Neural cell (in vitro differentiated cells): ENCODE measurements around the gene CERS2. TPM values are rescaled to one million over a fixed set of nuclear protein-coding genes. Genes with fewer than 3 reads are reported as not detected.

Experiments
- H2AFZ ChIP-seq: fragments of 200-600, 300-800 bp; sonication (generic), shearing (Covaris generic); 2 replicates; pipeline ENCODE4 v1.6.0; 2014; ENCODE audit warnings: low read depth, mild to moderate bottlenecking, antibody characterized with exemption, low read length, moderate library complexity
- H3F3A ChIP-seq: fragments of 200-600 bp; shearing (Covaris generic); 2 replicates; pipeline ENCODE4 v1.6.1; 2016; ENCODE audit warnings: mild to moderate bottlenecking, moderate library complexity, mixed read lengths, antibody characterized with exemption, low read length; ENCODE audit not compliant: insufficient read depth, poor library complexity, severe bottlenecking
- H3K27ac ChIP-seq: fragments of 200-600, 300-800 bp; sonication (generic), shearing (Covaris generic); 2 replicates; pipeline ENCODE4 v1.5.1; 2014; ENCODE audit warnings: mild to moderate bottlenecking, low read length, moderate library complexity
- H3K27me3 ChIP-seq: fragments of 300-800, 200-600 bp; sonication (generic), shearing (Covaris generic); 2 replicates; pipeline ENCODE4 v1.6.0; 2014; ENCODE audit warnings: mild to moderate bottlenecking, low read depth, low read length, moderate library complexity; ENCODE audit not compliant: insufficient read depth
- H3K36me3 ChIP-seq: fragments of 300-800, 200-600 bp; sonication (generic), shearing (Covaris generic); 2 replicates; pipeline ENCODE4 v1.5.1; 2014; ENCODE audit warnings: mild to moderate bottlenecking, antibody characterized with exemption, low read length, moderate library complexity; ENCODE audit not compliant: insufficient read depth
- H3K4me2 ChIP-seq: fragments of 300-800, 200-600 bp; sonication (generic), shearing (Covaris generic); 2 replicates; pipeline ENCODE4 v1.6.0; 2014; ENCODE audit warnings: mild to moderate bottlenecking, low read length
- H3K4me3 ChIP-seq: fragments of 300-800, 200-600 bp; sonication (generic), shearing (Covaris generic); 2 replicates; pipeline ENCODE4 v1.5.1; 2014; ENCODE audit warnings: mild to moderate bottlenecking, low read length, moderate library complexity
- H3K79me2 ChIP-seq: fragments of 200-600 bp; shearing (Covaris generic); replicated peaks from 2 replicates; pipeline ENCODE4 v1.6.0; 2014; ENCODE audit warnings: mild to moderate bottlenecking, low read length, moderate library complexity; ENCODE audit not compliant: insufficient read depth
- H3K9ac ChIP-seq: fragments of 300-800, 200-600 bp; sonication (generic), shearing (Covaris generic); 2 replicates; pipeline ENCODE4 v1.6.1; 2016; ENCODE audit warnings: mild to moderate bottlenecking, low read length, mixed read lengths
- H3K9me2 ChIP-seq: fragments of 200-600 bp; shearing (Covaris generic); 2 replicates; pipeline ENCODE4 v1.6.1; 2016; ENCODE audit warnings: mild to moderate bottlenecking, low read length, mixed read lengths; ENCODE audit not compliant: insufficient read depth
- H3K9me3 ChIP-seq: fragments of 200-600, 300-800 bp; sonication (generic), shearing (Covaris generic); 2 replicates; pipeline ENCODE4 v1.6.1; 2016; ENCODE audit warnings: mild to moderate bottlenecking, mixed run types, low read length, moderate library complexity, mixed read lengths
- H4K20me1 ChIP-seq: fragments of 200-600 bp; shearing (Covaris generic); 2 replicates; pipeline ENCODE4 v1.6.1; 2016; ENCODE audit warnings: mild to moderate bottlenecking, mixed run types; ENCODE audit not compliant: insufficient read depth
- CTCF ChIP-seq: fragments of 450-650 bp; IDR thresholded peaks from 2 replicates; pipeline ENCODE4 v1.5.1; 2014; ENCODE audit warnings: antibody characterized with exemption, mild to moderate bottlenecking, moderate library complexity; ENCODE audit not compliant: poor library complexity, severe bottlenecking
- EP300 ChIP-seq: fragments of 450-650 bp; conservative IDR thresholded peaks from 2 replicates; pipeline ENCODE4 v1.6.1; 2014; ENCODE audit warnings: antibody characterized with exemption, mild to moderate bottlenecking, moderate library complexity; ENCODE audit not compliant: poor library complexity, severe bottlenecking
- EZH2 ChIP-seq: fragments of 200-600, 300-800 bp; shearing (Covaris generic), sonication (generic); IDR thresholded peaks from 2 replicates; pipeline ENCODE4 v1.6.1; 2014; ENCODE audit warnings: antibody characterized with exemption, low read length, borderline replicate concordance, mild to moderate bottlenecking; ENCODE audit not compliant: insufficient read depth, poor library complexity, severe bottlenecking
- MXI1 ChIP-seq: fragments of 450-650 bp; conservative IDR thresholded peaks from 2 replicates; pipeline ENCODE4 v1.6.1; 2014; ENCODE audit warnings: antibody characterized with exemption, mild to moderate bottlenecking; ENCODE audit not compliant: poor library complexity, severe bottlenecking
- POLR2AphosphoS5 ChIP-seq: IDR thresholded peaks from 2 replicates; pipeline ENCODE4 v1.6.1; 2012
- RAD21 ChIP-seq: fragments of 450-650 bp; conservative IDR thresholded peaks from 2 replicates; pipeline ENCODE4 v1.6.1; 2014; ENCODE audit warnings: antibody characterized with exemption, mild to moderate bottlenecking, moderate library complexity
- SMC3 ChIP-seq: fragments of 450-650 bp; conservative IDR thresholded peaks from 2 replicates; pipeline ENCODE4 v1.6.1; 2014; ENCODE audit warnings: antibody characterized with exemption, mild to moderate bottlenecking, moderate library complexity; ENCODE audit not compliant: poor library complexity
- TAF1 ChIP-seq: IDR thresholded peaks from 2 replicates; pipeline ENCODE4 v1.6.1; 2012; ENCODE audit warnings: low read depth
- polyA plus RNA-seq: library from polyadenylated mRNA; depleted of rRNA; stranded (reverse); fragments of >200 nt; gene quantifications from 2 replicates; pipeline ENCODE4 v1.2.3, GENCODE V29; 2014
- TF ChIP-seq, protein P1 (sequence below): IDR thresholded peaks from 2 replicates; pipeline ENCODE4 v1.6.1; 2012; ENCODE audit warnings: borderline replicate concordance

The CERS2 gene
- polyA plus RNA-seq, 1 donor from 2014 or later: 39.1 TPM

DNA sequence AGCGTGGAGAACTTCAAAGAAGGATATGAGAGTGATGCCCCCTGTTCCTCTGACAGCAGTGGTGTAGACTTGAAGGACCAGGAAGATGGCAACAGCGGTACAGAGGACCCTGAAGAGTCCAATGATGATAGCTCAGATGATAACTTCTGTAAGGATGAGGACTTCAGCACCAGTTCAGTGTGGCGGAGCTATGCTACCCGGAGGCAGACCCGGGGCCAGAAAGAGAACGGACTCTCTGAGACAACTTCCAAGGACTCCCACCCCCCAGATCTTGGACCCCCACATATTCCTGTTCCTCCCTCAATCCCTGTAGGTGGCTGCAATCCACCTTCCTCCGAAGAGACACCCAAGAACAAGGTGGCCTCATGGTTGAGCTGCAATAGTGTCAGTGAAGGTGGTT is 14.0 kb downstream of the CERS2 start:
- no peaks in the 10 kb centered on the region for H3F3A ChIP-seq
- no peaks in the 10 kb centered on the region for H4K20me1 ChIP-seq
- no peak overlapping the region for H2AFZ ChIP-seq
- H3K4me3 ChIP-seq: no peak overlapping the region
- no peaks in the 10 kb centered on the region for H3K9me3 ChIP-seq
- H3K4me2 ChIP-seq: no peak overlapping the region
- no peaks in the 10 kb centered on the region for H3K9me2 ChIP-seq
- no peak overlapping the region for H3K27ac ChIP-seq
- no peak overlapping the region for H3K9ac ChIP-seq
- H3K27me3 ChIP-seq: no peaks in the 10 kb centered on the region
- H3K36me3 ChIP-seq: peaks cover 18% of the 10 kb centered on the region
- no peak for TF ChIP-seq EP300
- no peak for TF ChIP-seq MXI1
- TF ChIP-seq TAF1: no peak
- TF ChIP-seq SMC3: no peak
- TF ChIP-seq EZH2: no peak
- TF ChIP-seq CTCF: no peak
- no peak for TF ChIP-seq POLR2AphosphoS5
- no peak for TF ChIP-seq RAD21
- TF ChIP-seq, protein P1, sequence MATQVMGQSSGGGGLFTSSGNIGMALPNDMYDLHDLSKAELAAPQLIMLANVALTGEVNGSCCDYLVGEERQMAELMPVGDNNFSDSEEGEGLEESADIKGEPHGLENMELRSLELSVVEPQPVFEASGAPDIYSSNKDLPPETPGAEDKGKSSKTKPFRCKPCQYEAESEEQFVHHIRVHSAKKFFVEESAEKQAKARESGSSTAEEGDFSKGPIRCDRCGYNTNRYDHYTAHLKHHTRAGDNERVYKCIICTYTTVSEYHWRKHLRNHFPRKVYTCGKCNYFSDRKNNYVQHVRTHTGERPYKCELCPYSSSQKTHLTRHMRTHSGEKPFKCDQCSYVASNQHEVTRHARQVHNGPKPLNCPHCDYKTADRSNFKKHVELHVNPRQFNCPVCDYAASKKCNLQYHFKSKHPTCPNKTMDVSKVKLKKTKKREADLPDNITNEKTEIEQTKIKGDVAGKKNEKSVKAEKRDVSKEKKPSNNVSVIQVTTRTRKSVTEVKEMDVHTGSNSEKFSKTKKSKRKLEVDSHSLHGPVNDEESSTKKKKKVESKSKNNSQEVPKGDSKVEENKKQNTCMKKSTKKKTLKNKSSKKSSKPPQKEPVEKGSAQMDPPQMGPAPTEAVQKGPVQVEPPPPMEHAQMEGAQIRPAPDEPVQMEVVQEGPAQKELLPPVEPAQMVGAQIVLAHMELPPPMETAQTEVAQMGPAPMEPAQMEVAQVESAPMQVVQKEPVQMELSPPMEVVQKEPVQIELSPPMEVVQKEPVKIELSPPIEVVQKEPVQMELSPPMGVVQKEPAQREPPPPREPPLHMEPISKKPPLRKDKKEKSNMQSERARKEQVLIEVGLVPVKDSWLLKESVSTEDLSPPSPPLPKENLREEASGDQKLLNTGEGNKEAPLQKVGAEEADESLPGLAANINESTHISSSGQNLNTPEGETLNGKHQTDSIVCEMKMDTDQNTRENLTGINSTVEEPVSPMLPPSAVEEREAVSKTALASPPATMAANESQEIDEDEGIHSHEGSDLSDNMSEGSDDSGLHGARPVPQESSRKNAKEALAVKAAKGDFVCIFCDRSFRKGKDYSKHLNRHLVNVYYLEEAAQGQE: no peak
- H3K79me2 ChIP-seq: no peaks in the 10 kb centered on the region

DNA sequence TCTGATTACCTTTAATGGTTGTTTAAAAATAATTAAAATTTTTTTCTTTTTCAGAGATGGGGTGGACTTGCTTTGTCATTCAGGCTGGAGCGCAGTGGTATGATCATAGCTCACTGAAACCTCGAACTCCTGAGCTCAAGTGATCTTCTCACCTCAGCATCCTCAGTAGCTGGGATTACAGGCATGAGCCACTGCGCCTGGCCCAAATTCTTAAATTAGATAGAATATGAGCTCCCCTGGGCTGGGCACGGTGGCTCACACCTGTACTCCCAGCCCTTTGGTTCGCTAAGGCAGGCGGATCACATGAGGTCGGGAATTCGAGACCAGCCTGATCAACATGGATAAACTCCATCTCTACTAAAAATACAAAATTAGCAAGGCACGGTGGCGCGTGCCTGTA is 17.0 kb downstream of the CERS2 start:
- peaks cover 10% of the 10 kb centered on the region for H3K36me3 ChIP-seq
- TF ChIP-seq SMC3 (no peak), CTCF (no peak), RAD21 (no peak), TAF1 (no peak)

More for the DNA sequence above, 17.0 kb downstream of the CERS2 start:
- Histone ChIP-seq H3F3A (no peaks in the 10 kb centered on the region), H4K20me1 (no peaks in the 10 kb centered on the region), H3K4me2 (no peak overlapping the region), H3K4me3 (no peak overlapping the region), H3K27ac (no peak overlapping the region), H3K9me2 (no peaks in the 10 kb centered on the region), H3K27me3 (no peaks in the 10 kb centered on the region), H3K9me3 (no peaks in the 10 kb centered on the region), H3K9ac (no peak overlapping the region), H3K79me2 (no peaks in the 10 kb centered on the region), H2AFZ (no peak overlapping the region)
